HG02642 (cell line): ENCODE results near the gene PRICKLE2.
A peak's percentile ranks its signal among the peaks of the same experiment; 100 is the strongest.

Experiments
- ATAC-seq: cut with Tn5 transposase; IDR thresholded peaks from one replicate; pipeline ENCODE4 v1.9.1; 2021; ENCODE audit warnings: mild to moderate bottlenecking; ENCODE audit not compliant: unreplicated experiment, poor library complexity

PRICKLE2 gene

DNA sequence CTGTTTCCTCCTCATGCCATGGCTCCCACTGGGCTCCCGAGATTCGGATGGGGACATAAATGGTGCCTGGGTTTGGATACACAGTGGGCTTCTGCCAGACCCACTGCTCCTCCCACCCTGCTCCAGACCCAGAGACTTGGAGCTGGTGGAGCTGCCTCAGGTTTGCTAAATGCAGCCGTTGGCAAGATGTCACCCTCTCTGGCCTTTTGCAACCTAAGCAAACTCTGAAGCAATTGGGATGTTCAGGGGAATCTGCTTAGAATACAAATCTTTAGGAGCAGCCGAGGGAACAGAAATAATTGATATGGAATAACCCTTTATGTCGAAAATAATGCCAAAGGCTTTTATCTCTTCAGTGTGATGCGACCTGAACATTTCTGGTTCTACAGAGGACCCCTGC, 33.4 kb downstream of the PRICKLE2 start:
- ATAC-seq: no peak

DNA sequence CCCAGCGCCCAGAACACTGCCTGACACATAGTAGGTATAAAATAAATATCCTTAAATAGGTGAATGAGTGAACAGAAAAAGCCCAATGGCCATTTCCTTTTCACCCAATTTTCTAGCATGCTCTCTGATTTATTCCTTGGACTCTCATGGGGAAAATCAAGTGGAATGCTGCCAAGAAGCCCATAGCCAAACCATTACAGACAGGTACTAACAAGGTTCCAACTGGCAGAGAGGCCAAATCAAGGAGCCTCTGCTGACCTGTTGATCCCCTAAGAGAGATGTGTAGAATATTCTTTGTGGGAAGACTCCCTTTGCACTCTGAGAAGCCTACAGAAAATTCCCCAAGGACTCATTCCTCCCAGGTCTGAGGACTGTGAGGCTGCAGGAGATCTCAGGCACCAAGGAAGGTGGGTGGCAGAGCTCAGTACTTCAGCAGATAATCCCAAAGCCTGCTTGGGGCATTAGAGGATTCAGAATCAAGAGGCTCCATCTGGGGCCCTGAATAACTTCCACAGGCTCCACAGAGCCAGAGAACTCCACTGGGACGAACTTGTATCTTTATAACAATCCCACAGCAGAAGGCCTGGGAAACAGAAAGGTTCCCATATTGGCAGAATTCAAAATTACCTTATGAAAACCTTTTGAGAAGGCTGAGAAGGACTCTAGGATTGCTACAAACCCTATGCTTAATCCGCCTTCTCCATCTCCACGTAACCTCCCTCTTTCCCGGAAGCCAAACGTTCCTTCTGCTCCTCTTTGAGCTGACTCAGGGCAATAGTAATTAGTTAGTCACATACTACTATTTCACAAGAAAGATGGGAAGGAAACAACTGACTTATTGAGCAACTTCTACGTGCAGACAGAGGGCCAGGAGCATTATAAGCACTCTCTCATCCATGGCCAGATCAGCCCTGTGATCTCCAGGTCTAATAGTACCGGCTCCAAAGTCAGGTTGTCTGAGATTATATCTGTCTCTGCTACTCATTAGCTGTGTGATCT, 34.5 kb downstream of the PRICKLE2 start:
- no peak for ATAC-seq

- ATAC-seq: no peak
Measured at GRCh38 chr3:64188810-64189560, 36.3 kb downstream of the PRICKLE2 start.

GRCh38 chr3:64187065-64187959, 38.0 kb downstream of the PRICKLE2 start:
- ATAC-seq: no peak

- no peak for ATAC-seq
Measured at GRCh38 chr3:64186667-64187064, 38.6 kb downstream of the PRICKLE2 start.

DNA sequence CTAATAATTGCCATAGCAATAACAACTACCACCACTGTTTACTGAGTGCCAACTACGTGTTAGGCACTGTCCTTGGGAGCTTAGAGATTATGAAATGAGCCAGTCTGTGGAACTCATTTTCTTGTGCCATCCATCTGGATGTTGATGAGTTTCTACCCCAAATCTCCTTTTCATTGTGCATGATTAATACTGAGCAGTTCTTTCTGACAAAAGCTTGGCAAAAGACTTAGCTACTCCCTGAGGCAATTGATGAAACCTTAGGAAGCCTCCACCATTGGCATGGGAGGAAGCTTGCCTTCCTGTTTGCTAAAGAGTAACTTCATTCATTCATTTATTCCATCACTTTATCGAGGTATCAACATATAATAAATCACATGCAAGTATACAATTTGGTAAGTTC, 39.8 kb downstream of the PRICKLE2 start:
- ATAC-seq: no peak

- no peak for ATAC-seq
Measured at GRCh38 chr3:64184621-64185020, 40.6 kb downstream of the PRICKLE2 start.

DNA sequence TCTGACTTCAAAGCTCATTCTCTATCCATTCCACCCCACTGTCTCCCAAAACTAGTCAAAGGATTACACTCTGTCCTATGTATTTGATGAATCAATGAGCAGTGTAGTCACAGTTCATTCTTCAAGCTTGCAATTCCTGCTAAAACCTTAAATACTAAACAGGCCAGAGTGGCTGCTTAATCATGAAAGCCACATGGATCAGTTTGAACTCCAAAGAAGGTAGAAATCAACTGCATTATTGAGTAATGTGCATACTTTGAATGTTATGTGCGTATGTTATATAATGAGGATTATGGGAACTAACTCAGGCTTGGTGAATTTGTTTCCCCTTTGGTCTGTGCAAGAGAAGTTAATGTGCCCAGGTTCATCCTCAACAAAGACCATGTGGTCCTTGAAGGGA, 45.4 kb downstream of the PRICKLE2 start:
- no peak for ATAC-seq

DNA sequence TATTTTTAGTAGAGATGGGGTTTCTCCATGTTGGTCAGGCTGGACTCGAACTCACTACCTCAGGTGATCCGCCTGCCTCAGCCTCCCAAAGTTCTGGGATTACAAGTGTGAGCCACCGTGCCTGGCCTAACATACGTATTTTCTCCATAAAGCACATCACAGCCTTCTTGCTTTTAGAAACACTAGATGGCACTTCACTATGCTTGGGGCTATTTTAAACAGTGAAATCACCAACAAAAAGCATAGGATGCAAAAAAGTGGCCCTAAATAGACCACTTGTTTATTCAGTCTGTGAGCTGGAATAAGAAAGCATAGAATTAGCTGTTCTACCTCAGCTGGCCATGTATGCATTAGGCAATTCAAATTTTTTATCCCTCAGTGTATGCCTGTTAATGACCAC, 46.0 kb downstream of the PRICKLE2 start:
- ATAC-seq: no peak

DNA sequence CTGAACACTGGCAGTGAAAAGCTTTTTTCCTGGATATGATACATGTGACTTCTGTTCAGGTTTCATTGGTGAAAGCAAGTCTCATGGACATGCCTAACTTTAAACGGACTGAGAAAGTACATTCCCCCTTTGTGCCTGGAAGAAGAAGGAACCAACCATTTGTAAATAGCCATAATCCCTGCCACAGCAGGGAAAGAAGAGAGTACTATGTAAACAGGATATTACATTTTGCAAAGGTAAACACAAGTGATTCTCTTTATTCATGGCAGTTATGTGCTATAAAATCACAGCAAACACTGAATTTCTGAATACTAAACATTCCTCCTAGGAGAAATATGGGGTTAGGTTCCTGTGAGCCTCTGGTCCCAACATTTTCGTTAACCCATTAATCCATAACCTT, 46.8 kb downstream of the PRICKLE2 start:
- no peak for ATAC-seq

DNA sequence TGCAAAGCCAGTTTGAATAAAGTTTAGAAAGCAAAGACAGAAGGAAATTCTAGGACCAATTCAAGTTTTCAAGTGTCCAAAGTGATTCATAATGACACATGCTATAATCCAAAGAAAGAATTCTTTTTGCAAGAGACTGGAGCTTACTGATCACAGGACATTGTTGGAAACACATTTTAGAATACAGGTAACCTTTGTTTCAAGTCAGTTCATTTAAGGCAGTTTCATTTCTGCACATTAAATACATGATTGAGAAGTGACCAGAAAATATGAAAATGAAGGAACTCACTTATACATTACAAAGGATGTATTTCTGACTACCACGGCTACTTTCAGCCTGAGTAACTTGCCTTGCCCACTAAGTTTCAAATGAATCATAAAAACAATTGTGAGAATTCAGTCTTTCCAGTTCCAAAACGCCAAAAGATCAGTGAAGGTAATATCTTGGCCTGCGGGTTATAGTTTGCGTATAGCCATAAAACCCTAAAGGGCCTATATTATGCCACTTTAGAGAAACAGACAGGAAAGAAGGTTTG, 48.7 kb downstream of the PRICKLE2 start:
- ATAC-seq: no peak

DNA sequence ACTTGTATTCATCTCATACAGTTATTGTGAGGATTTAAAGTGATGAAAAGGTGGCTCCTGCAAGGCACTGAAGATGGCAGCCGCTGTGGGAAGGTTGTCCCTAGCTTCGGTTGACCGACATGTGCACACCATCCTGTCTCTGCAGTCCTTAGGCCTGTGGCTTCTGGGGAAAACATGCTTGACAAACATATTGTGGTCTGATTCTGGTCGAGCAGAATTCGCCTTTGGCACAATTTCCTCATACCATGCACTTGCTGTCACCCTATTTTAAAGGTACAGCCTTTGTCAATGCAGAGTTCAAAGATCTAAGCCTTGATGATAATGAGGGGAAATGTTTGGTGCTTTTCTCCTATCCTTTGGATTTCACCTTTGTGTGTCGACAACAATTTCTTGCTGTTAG, 50.9 kb downstream of the PRICKLE2 start:
- ATAC-seq: no peak

DNA sequence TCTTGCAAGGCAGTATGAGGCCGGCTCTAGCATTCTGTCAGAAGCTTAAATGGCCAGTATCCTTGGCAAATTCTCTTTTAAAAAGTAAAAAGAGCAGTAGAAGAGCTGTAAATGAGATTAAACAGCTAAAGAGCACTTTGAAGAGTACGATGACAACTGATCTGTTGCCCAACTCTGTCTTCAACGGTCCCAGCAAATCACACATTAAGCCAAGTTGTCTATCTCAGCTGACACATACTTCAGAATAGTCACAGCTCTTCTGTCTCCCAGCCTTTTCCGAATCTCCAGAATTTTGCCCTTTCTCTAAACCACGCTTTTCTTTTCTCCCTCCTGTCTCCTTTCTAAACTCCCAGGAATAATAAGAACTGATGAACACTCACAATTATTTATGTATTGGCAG, 51.7 kb downstream of the PRICKLE2 start:
- no peak for ATAC-seq

GRCh38 chr3:64170270-64170669, 55.0 kb downstream of the PRICKLE2 start:
- ATAC-seq: no peak

GRCh38 chr3:64167868-64168267, 57.4 kb downstream of the PRICKLE2 start:
- ATAC-seq: no peak

DNA sequence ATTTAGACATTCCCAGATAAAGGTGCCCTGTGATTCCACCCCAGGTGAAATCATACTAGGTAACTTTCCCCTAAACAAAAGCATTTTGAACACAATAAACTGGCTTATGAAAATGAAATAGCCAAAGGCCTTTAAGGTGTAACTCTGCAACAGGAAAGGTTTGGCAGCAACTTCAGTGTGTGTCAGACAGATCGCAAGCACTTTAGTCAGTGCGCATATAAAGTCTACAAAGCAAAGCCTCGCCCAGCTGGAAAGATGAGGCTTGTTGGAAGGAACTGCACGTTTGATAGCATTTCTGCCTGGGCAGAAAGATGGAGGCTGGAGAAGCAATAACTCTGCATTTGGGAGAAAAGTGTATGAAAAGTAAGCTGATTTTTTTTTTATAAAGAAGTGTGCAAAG, 57.9 kb downstream of the PRICKLE2 start:
- ATAC-seq: no peak

GRCh38 chr3:64166584-64167162, 58.6 kb downstream of the PRICKLE2 start:
- ATAC-seq: no peak

GRCh38 chr3:64164349-64164748, 60.9 kb downstream of the PRICKLE2 start:
- ATAC-seq: no peak

DNA sequence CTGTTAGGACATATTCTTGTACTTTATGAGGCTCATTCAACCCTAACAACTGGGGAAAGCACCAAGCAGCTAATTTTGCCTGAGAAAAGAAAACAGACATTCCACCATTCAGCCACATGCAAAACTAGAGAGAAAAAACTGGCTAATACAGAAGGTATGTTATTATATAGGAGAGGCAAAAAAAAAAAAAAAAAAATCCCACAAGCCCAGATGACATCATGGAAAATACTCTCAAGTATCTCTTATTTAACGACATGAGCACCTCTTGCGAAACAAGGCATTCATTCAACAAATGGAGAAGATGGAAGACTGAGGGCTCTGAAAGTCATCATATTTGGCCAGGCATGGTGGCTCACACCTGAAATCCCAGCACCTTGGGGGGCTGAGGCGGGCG, 61.5 kb downstream of the PRICKLE2 start:
- ATAC-seq: peak; percentile 61
